Brain pericyte (primary cell): ENCODE results near the gene C15orf40.
"Not testable (repeated sequence)": the region's sequence is repeated elsewhere in the genome, so short reads cannot be mapped to it uniquely, and the experiment has no call there.

Experiments used
- DNase-seq: peaks from one replicate; pipeline ENCODE4 v3.0.0-alpha.2; 2012; ENCODE audit warnings: low read depth, low spot score

The C15orf40 gene

GRCh38 chr15:83011271-83012075, at the start of gene C15orf40:
C15orf40 (minus strand) TSS chr15:83011639; CDS start chr15:83011607, 32 bp downstream.
- peak; percentile 65 for DNase-seq

GRCh38 chr15:83057696-83058376, 46.4 kb upstream of the C15orf40 start:
- no peak for DNase-seq

- no peak for DNase-seq
These were observed 45.6 kb upstream of the C15orf40 start for GRCh38 chr15:83057002-83057401.

GRCh38 chr15:83053151-83053550, 41.7 kb upstream of the C15orf40 start:
- DNase-seq = no peak

GRCh38 chr15:83046558-83047127, 35.2 kb upstream of the C15orf40 start:
- DNase-seq = no peak

- DNase-seq = no peak
These were observed 32.7 kb upstream of the C15orf40 start for GRCh38 chr15:83044156-83044555.

- no peak for DNase-seq
These were observed 27.8 kb upstream of the C15orf40 start for GRCh38 chr15:83039206-83039605.

- DNase-seq = no peak
These were observed 24.8 kb upstream of the C15orf40 start for GRCh38 chr15:83036253-83036652.

- not testable (repeated sequence) for DNase-seq
These were observed 19.8 kb upstream of the C15orf40 start for GRCh38 chr15:83031234-83031633.

- DNase-seq = no peak
These were observed 18.6 kb upstream of the C15orf40 start for GRCh38 chr15:83030021-83030420.

GRCh38 chr15:83018436-83018835, 7.0 kb upstream of the C15orf40 start:
- no peak for DNase-seq

- no peak for DNase-seq
These were observed 5.5 kb upstream of the C15orf40 start for GRCh38 chr15:83016906-83017305.

GRCh38 chr15:83015361-83015760, 3.9 kb upstream of the C15orf40 start:
- DNase-seq = no peak

- no peak for DNase-seq
These were observed 2.8 kb upstream of the C15orf40 start for GRCh38 chr15:83014205-83014653.

GRCh38 chr15:83012636-83013035, 1.2 kb upstream of the C15orf40 start:
- no peak for DNase-seq

GRCh38 chr15:83012076-83012426, 612 bp upstream of the C15orf40 start:
- no peak for DNase-seq

GRCh38 chr15:83010709-83011270, 649 bp downstream of the C15orf40 start:
- DNase-seq = no peak

GRCh38 chr15:83000672-83001031, 10.8 kb downstream of the C15orf40 start:
- DNase-seq = not testable (repeated sequence)

GRCh38 chr15:82999905-83000671, 11.4 kb downstream of the C15orf40 start:
- peak; percentile 27 for DNase-seq

GRCh38 chr15:82999426-82999825, 12.0 kb downstream of the C15orf40 start:
- no peak for DNase-seq

- no peak for DNase-seq
These were observed 15.5 kb downstream of the C15orf40 start for GRCh38 chr15:82995938-82996337.

GRCh38 chr15:82995076-82995475, 16.4 kb downstream of the C15orf40 start:
- no peak for DNase-seq
